HG03175 (cell line): ENCODE results near the gene ZNF57.
"Not testable (repeated sequence)": the region's sequence is repeated elsewhere in the genome, so short reads cannot be mapped to it uniquely, and the experiment has no call there.

Source experiments
- ATAC-seq: cut with Tn5 transposase; IDR thresholded peaks from one replicate; pipeline ENCODE4 v1.9.1; 2021; ENCODE audit warnings: mild to moderate bottlenecking, moderate library complexity; ENCODE audit not compliant: unreplicated experiment

ZNF57 gene

GRCh38 chr19:2950286-2951124, 49.8 kb downstream of the ZNF57 start:
- peak; percentile 95 for ATAC-seq

DNA sequence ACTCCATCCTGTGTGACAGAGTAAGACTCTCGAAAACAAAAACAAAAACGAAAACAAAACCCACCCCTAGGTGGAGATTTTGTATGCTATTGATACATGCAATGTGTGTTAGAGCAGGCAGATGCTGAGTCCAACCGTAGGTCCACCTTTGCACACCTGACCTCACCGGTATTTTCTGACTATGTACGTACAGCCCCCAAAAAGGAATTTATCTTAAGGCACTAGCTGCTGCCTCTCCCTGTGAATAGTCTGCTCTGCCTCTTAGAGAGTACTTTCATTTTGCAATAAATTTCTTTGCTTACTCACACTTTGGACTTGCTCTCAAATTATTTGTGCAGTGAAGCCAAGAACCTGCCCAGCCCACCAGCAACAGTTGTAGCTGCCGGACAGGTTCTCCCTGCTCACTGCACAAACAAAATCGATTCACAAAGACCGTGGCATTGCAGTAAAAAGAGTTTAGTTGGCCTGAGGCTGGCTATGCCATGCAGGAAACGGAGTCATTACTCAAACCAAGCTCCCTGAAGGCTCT, 52.3 kb downstream of the ZNF57 start:
- no peak for ATAC-seq

DNA sequence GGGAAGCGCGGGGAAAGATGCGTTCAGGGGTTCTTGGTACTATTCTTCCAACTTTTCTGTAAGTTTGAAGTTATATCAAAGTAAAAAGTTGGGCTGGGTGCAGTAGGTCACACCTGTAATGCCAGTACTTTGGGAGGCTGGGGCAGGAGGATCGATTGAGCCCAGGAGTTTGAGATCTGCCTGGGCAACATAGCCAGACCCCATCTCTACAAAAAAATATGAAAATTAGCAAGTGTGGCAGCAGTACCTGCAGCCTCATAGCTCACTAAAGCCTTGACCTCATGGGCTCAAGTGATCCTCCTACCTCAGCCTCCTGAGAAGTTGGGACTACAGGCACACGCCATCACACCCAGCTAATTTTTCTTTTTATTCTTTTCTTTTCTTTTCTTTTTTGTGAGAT, 56.4 kb downstream of the ZNF57 start:
- no peak for ATAC-seq

GRCh38 chr19:2960120-2960519, 59.4 kb downstream of the ZNF57 start:
- ATAC-seq = no peak

DNA sequence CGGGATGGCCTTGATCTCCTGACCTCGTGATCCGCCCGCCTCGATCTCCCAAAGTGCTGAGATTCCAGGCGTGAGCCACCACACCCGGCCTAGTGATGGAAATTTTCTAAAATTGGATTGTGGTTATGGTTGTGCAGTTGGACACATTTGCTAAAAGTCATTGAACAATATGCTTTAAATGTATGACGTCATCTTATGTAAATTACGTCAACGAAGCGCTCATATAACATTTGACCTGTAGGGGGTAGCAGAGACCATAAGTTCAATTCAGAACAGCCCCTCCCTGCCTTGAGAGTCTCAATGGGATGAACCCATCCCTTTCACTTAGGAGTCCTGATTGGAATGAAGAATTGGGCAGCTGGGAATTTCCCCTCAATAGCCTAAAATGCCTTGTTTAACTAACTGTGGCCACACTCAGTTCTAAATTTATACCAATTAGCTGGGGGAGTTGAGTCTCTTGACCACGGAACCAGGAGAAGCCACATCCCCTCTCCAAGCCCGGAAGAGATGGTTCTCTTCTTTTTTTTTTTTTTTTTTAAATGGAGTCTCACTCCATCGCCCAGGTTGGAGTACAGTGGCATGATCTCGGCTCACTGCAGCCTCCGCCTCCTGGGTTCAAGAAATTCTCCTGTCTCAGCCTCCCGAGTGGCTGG, 61.4 kb downstream of the ZNF57 start:
- ATAC-seq = no peak

GRCh38 chr19:2963122-2963521, 62.4 kb downstream of the ZNF57 start:
- no peak for ATAC-seq

DNA sequence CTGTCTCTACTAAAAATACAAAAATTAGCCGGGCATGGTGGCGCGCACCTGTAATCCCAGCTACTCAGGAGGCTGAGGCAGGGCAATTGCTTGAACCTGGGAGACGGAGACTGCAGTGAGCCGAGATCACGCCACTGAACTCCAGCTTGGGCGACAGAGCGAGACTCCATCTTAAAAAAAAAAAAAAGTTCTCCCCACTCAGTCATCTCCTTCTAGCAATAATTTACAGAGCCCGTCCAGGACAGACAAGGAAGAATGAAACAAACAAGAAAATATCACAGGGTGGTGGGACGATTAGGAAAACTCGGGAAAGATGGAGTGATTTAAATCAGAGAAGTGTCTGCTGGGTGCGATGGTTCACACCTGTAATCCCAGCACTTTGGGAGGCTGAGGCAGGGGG, 62.9 kb downstream of the ZNF57 start:
- not testable (repeated sequence) for ATAC-seq

DNA sequence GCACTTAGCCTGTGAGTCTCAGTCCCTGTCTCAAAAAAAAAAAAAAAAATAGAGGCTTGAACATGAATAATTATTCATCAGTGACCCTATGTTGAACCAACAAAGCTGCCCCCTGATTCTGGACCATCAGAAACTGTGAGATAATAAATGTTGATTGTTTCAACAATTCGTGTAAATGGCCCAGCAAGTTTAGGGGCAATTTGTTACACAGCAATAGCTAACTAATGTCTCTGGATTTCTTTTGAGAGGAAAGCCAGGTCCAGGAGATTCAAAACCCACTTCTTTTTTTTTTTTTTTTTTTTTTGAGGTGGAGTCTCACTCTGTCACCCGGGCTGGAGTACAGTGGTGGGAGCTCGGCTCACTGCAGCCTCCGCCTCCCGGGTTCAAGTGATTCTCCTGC, 64.1 kb downstream of the ZNF57 start:
- no peak for ATAC-seq

DNA sequence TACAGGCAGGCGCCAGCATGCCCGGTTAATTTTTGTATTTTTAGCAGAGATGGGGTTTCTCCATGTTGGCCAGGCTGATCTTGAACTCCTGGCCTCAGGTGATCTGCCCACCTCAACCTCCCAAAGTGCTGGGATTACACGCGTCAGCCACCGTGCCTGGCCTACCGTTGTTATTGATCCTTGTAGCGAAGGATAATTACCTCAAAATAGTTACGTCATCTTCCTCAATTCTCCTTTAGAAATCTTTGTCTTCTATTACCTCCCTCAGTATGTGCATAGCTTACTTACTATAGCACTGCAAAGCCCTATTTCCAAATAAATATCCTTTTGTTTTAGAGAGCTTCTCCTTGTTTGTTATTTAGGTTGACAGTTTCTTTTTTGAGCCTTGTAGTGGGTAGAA, 67.2 kb downstream of the ZNF57 start:
- ATAC-seq = no peak
